Peyer's patch (tissue), 4 donors: ENCODE results near the gene SH3TC1.

Experiments used
- POLR2A ChIP-seq, 2 donors: fragments of 450-650 bp; IDR thresholded peaks; one replicate each; pipeline ENCODE4 v1.5.1; 2017; ENCODE audit warnings: antibody characterized with exemption in 2 of 2, mild to moderate bottlenecking in 2 of 2, moderate library complexity in 2 of 2
- TF ChIP-seq, protein P1 (sequence below), 6 experiments: fragments of 450-650 bp in 4 of 6; fragments of 200-600 bp in 2 of 6; sonication (generic) in 1 of 6; IDR thresholded peaks; one replicate each; pipeline ENCODE4 v1.5.1; 2017 to 2019; ENCODE audit warnings: antibody characterized with exemption in 6 of 6, mild to moderate bottlenecking in 3 of 6, moderate library complexity in 1 of 6

DNA sequence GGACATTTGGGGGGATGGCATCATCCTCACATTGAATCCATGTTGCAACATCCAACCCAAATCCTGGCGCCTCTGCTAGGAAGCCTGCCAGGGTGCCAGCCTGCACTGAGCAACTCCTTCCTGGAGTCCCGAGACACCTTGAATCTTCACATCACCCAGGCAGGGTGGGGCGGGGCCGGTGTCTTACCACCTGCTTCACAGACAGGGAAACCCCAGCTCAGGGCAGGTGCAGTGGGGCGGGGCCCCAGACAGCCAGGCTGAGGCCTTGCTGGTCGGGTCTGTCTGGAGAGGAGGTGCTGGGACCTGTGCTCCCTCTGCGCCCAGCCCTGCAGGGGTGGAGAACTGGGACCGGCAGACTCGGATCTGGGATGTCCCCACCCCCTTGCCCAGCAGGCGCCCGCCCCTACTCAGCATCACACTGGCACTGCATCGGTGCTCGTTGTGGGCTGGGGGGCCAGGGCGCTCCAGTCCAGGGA lies 39.0 kb downstream of the SH3TC1 start:
- TF ChIP-seq POLR2A (IDR thresholded peaks at IDR 0.05): no peak
- TF ChIP-seq, protein P1, sequence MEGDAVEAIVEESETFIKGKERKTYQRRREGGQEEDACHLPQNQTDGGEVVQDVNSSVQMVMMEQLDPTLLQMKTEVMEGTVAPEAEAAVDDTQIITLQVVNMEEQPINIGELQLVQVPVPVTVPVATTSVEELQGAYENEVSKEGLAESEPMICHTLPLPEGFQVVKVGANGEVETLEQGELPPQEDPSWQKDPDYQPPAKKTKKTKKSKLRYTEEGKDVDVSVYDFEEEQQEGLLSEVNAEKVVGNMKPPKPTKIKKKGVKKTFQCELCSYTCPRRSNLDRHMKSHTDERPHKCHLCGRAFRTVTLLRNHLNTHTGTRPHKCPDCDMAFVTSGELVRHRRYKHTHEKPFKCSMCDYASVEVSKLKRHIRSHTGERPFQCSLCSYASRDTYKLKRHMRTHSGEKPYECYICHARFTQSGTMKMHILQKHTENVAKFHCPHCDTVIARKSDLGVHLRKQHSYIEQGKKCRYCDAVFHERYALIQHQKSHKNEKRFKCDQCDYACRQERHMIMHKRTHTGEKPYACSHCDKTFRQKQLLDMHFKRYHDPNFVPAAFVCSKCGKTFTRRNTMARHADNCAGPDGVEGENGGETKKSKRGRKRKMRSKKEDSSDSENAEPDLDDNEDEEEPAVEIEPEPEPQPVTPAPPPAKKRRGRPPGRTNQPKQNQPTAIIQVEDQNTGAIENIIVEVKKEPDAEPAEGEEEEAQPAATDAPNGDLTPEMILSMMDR (IDR thresholded peaks at IDR 0.05): no peak
